Measurements from ENCODE around the gene NUP205. TPM values are rescaled to one million over a fixed set of nuclear protein-coding genes. Genes with fewer than 3 reads are reported as not detected.

NUP205 gene
- total RNA-seq, 1 experiment from 2014 or later: 90.4 TPM

- CTCF ChIA-PET: no interaction called here
- Histone ChIP-seq H3K36me3 (ENCODE audit: control insufficient read depth, insufficient read depth, low read length) (peaks cover 53% of the 10 kb centered on the region), H3K9me3 (ENCODE audit: control insufficient read depth, insufficient read depth, low read depth, low read length) (no peaks in the 10 kb centered on the region), H3K4me3 (ENCODE audit: low read depth in 2 of 2, low read length in 2 of 2) (no peak overlapping the region; a peak in 1 of 4 replicates), H3K4me1 (ENCODE audit: control insufficient read depth, insufficient read depth, low read length) (no peaks in the 10 kb centered on the region), H3K27ac (ENCODE audit: low read length) (no peak overlapping the region), H3K27me3 (ENCODE audit: control insufficient read depth, insufficient read depth, low read length) (no peaks in the 10 kb centered on the region)
- in situ Hi-C loops (cut with HindIII; ENCODE audit: low pct_unique_long_range_greater_than_20kb, low sequenced_read_pairs): no loop called here
- intact Hi-C loops (cut with micrococcal nuclease; ENCODE audit: unreplicated experiment): no loop called here
- no peak for TF ChIP-seq SIN3A (IDR thresholded peaks at IDR 0.05; ENCODE audit: borderline replicate concordance, insufficient read depth, low read depth, low read length)
- no peak for TF ChIP-seq REST (IDR thresholded peaks at IDR 0.05; ENCODE audit: insufficient read depth in 1 of 2, low read depth in 2 of 2, low read length in 1 of 2)
- TF ChIP-seq POLR2AphosphoS5 (IDR thresholded peaks at IDR 0.05; ENCODE audit: low read depth, low read length): no peak
- TF ChIP-seq TCF7L2 (IDR thresholded peaks at IDR 0.05; ENCODE audit: low read depth, low read length): no peak
- TF ChIP-seq CTCF (IDR thresholded peaks at IDR 0.05): no peak
- no TSS peak for BruUV-seq (replicated peaks)
- DNase-seq (ENCODE audit: low read depth, low spot score) (no peak), ATAC-seq (no peak)
- POLR2A ChIA-PET: no interaction called here
Observed at GRCh38 chr7:135597926-135598305, 40.2 kb downstream of the NUP205 start.

GRCh38 chr7:135599471-135599870 is 41.8 kb downstream of the NUP205 start:
- Histone ChIP-seq H3K4me1 (ENCODE audit: control insufficient read depth, insufficient read depth, low read length) (no peaks in the 10 kb centered on the region), H3K27ac (ENCODE audit: low read length) (no peak overlapping the region), H3K9me3 (ENCODE audit: control insufficient read depth, insufficient read depth, low read depth, low read length) (no peaks in the 10 kb centered on the region), H3K36me3 (ENCODE audit: control insufficient read depth, insufficient read depth, low read length) (peaks cover 41% of the 10 kb centered on the region), H3K27me3 (ENCODE audit: control insufficient read depth, insufficient read depth, low read length) (no peaks in the 10 kb centered on the region), H3K4me3 (ENCODE audit: low read depth in 2 of 2, low read length in 2 of 2) (no peak overlapping the region)
- intact Hi-C loops (cut with micrococcal nuclease; ENCODE audit: unreplicated experiment): no loop called here
- ChIA-PET CTCF (no interaction called here), POLR2A (interaction anchor here (0.7 kb wide), 1 partner anchor 328 kb away, joined by 3 read pairs; no protein-coding TSS in a partner anchor)
- in situ Hi-C loops (cut with HindIII; ENCODE audit: low pct_unique_long_range_greater_than_20kb, low sequenced_read_pairs): no loop called here
- BruUV-seq (replicated peaks): no TSS peak
- no peak for TF ChIP-seq POLR2AphosphoS5 (IDR thresholded peaks at IDR 0.05; ENCODE audit: low read depth, low read length)
- TF ChIP-seq CTCF (IDR thresholded peaks at IDR 0.05): no peak
- TF ChIP-seq SIN3A (IDR thresholded peaks at IDR 0.05; ENCODE audit: borderline replicate concordance, insufficient read depth, low read depth, low read length): no peak
- no peak for TF ChIP-seq TCF7L2 (IDR thresholded peaks at IDR 0.05; ENCODE audit: low read depth, low read length)
- TF ChIP-seq REST (IDR thresholded peaks at IDR 0.05; ENCODE audit: insufficient read depth in 1 of 2, low read depth in 2 of 2, low read length in 1 of 2): no peak
- no peak for DNase-seq (ENCODE audit: low read depth, low spot score)
- ATAC-seq: no peak

All from Panc1 (cell line).